CD8-positive, alpha-beta memory T cell (primary cell): Measurements from ENCODE around the gene TSPAN9. TPM values are rescaled to one million over a fixed set of nuclear protein-coding genes. Genes with fewer than 3 reads are reported as not detected.
A peak's percentile ranks its signal among the peaks of the same experiment; 100 is the strongest.

Source experiments
- CTCF ChIA-PET: fragments of 350-600 bp; sonication (Branson Sonifier 250); formaldehyde crosslinking; loops from one replicate; lab custom pipeline; 2021; ENCODE audit warnings: antibody characterized with exemption; lab: Charles Lee
- POLR2A ChIA-PET: fragments of 350-600 bp; sonication (Branson Sonifier 250); formaldehyde crosslinking; loops from one replicate; lab custom pipeline; 2021; ENCODE audit warnings: antibody characterized with exemption; lab: Charles Lee
- DNase-seq, 5 donors: peaks; one replicate each; pipeline versions ENCODE4 v3.0.0 to v3.0.0-alpha.2; 2020 to 2022; ENCODE audit warnings: mixed read lengths in 1 of 5
- H3K27ac ChIP-seq: one replicate; pipeline ENCODE4 v1.7.0; 2013; ENCODE audit warnings: low read depth, mild to moderate bottlenecking, low read length, moderate library complexity
- H3K27me3 ChIP-seq: 2 replicates; pipeline ENCODE4 v1.7.0; 2013; ENCODE audit warnings: low read length, mild to moderate bottlenecking; ENCODE audit not compliant: insufficient read depth, poor library complexity, severe bottlenecking
- H3K36me3 ChIP-seq: 2 replicates; pipeline ENCODE4 v1.7.0; 2013; ENCODE audit warnings: mild to moderate bottlenecking, low read length, moderate library complexity; ENCODE audit not compliant: insufficient read depth
- H3K4me1 ChIP-seq: 2 replicates; pipeline ENCODE4 v1.7.0; 2013; ENCODE audit warnings: mild to moderate bottlenecking, low read length, moderate library complexity; ENCODE audit not compliant: insufficient read depth
- H3K4me3 ChIP-seq: 2 replicates; pipeline ENCODE4 v1.7.0; 2013; ENCODE audit warnings: mild to moderate bottlenecking, low read length
- H3K9me3 ChIP-seq: 2 replicates; pipeline ENCODE4 v1.7.0; 2013; ENCODE audit warnings: mild to moderate bottlenecking, low read length
- H3K27ac Mint-ChIP-seq, 8 donors: one replicate each; pipeline ENCODE4 v1.8.0; 2020 to 2021; ENCODE audit warnings: mixed read lengths in 8 of 8, mild to moderate bottlenecking in 6 of 8, inconsistent platforms in 3 of 8, moderate library complexity in 3 of 8
- H3K27me3 Mint-ChIP-seq, 2 donors: one replicate each; pipeline ENCODE4 v1.8.0; 2020 to 2021; ENCODE audit warnings: mixed read lengths in 2 of 2, mild to moderate bottlenecking in 1 of 2, moderate library complexity in 1 of 2
- H3K36me3 Mint-ChIP-seq, 3 donors: one replicate each; pipeline ENCODE4 v1.8.0; 2020 to 2021; ENCODE audit warnings: mixed read lengths in 3 of 3, inconsistent platforms in 1 of 3, mild to moderate bottlenecking in 1 of 3
- H3K4me1 Mint-ChIP-seq, 3 donors: one replicate each; pipeline ENCODE4 v1.8.0; 2020 to 2021; ENCODE audit warnings: mixed read lengths in 3 of 3, inconsistent platforms in 1 of 3, mild to moderate bottlenecking in 1 of 3
- H3K4me3 Mint-ChIP-seq, 7 donors: one replicate each; pipeline ENCODE4 v1.8.0; 2020 to 2021; ENCODE audit warnings: mixed read lengths in 7 of 7, mild to moderate bottlenecking in 6 of 7, moderate library complexity in 4 of 7, inconsistent platforms in 2 of 7
- H3K9me3 Mint-ChIP-seq, 5 donors: one replicate each; pipeline ENCODE4 v1.8.0; 2020 to 2022; ENCODE audit warnings: mixed read lengths in 5 of 5, mild to moderate bottlenecking in 3 of 5, moderate library complexity in 2 of 5, inconsistent platforms in 1 of 5
- polyA plus RNA-seq: library from polyadenylated mRNA; unstranded; fragments of 300-500 nt; fragmentation: Illumina TruSeq; gene quantifications from one replicate; pipeline ENCODE4 v1.2.3, GENCODE V29; 2021
- total RNA-seq, 2 experiments: library from RNA; stranded (reverse); gene quantifications; one replicate each; pipeline ENCODE4 v1.2.3, GENCODE V29; 2021

Gene TSPAN9
- total and polyA plus RNA-seq, 3 experiments from 2014 or later = 0.33 to 0.79 TPM; not detected in 1

DNA sequence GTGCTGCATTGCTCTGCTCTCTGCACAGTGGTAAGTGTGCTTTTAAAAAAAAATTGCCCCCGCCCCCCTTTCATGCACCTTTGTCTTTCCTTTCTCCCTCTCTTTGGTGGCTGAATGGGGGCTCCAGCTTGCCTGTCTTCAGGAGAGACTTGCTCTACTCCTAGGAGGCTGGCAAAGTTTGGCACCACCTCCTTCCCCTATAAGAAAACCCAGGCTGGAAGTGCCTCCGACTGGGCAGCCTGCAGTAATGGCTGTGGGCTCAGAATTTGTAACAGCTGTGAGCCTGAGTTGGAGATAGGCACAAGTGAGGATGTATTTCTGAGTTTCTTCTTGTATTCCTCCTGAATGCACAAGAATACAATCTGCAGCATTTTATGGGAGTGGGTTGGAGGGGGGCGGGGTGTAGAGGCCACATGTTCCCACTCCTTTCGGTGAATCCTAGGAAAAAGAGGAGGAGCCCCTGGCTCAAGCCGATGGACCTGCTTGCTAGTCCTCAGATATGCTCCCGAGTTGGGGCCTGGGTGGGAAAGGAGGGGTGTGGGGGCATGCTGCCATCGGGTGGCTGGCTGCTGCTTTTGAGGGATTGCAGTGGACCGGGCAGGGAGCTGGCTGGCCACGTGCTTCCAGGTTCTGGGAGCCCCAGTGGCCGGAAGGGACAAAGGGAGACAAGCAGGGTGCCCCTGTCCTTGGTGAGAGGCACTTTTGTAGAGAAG lies 124.3 kb downstream of the TSPAN9 start:
- Histone ChIP-seq H3K4me3 (no peak overlapping the region), H3K4me1 (no peaks in the 10 kb centered on the region), H3K27ac (no peak overlapping the region), H3K9me3 (no peaks in the 10 kb centered on the region), H3K27me3 (peaks cover 3% of the 10 kb centered on the region), H3K36me3 (no peaks in the 10 kb centered on the region)
- Mint-ChIP-seq H3K4me3 (peak overlapping the region in 3 of 7 donors; percentile 16 to 74 (median 33)), H3K27me3 (peaks cover 29 to 44% of the 10 kb centered on the region in 2 donors), H3K27ac (no peak overlapping the region), H3K9me3 (no peaks in the 10 kb centered on the region), H3K36me3 (no peaks in the 10 kb centered on the region), H3K4me1 (peaks cover 3 to 16% (median 4%) of the 10 kb centered on the region in 3 donors)
- POLR2A ChIA-PET = no interaction called here
- DNase-seq = peak in 1 of 5 donors; percentile 42
- CTCF ChIA-PET = interaction anchor here (1.1 to 1.9 kb wide), 2 partner anchors 9 to 128 kb away, joined by 3 to 6 read pairs; no protein-coding TSS in a partner anchor

DNA sequence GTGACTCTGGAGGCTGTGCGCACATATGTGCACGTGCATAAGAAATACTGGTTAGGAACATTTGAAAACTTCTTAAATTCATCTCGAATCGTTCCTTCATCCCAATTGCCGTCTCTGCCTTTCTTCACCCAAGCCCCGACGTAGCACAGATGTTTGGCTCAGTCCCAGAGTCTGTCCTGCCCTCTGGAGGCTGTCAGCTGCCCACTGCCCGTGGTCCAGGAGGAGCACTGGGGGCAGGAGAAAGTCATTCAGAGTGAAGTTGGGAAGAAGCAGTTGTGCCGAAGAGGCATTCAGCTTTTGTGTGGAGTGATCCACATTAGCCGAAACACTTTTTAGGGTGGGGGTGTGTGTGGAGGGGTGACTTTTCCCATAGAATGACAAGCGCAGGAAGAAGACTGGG lies 124.9 kb downstream of the TSPAN9 start:
- ChIA-PET POLR2A (no interaction called here), CTCF (interaction anchor here (1.1 to 1.9 kb wide), 4 partner anchors 9 to 128 kb away, joined by 3 to 6 read pairs (median 4); no protein-coding TSS in a partner anchor)
- Mint-ChIP-seq H3K27ac (no peak overlapping the region), H3K36me3 (no peaks in the 10 kb centered on the region), H3K27me3 (peaks cover 24 to 44% of the 10 kb centered on the region in 2 donors), H3K9me3 (no peaks in the 10 kb centered on the region), H3K4me3 (no peak overlapping the region), H3K4me1 (peaks cover 3 to 16% (median 4%) of the 10 kb centered on the region in 3 donors)
- Histone ChIP-seq H3K4me3 (no peak overlapping the region), H3K27me3 (peaks cover 3% of the 10 kb centered on the region), H3K9me3 (no peaks in the 10 kb centered on the region), H3K4me1 (no peaks in the 10 kb centered on the region), H3K27ac (no peak overlapping the region), H3K36me3 (no peaks in the 10 kb centered on the region)
- DNase-seq = no peak

- no peaks in the 10 kb centered on the region for H3K4me1 ChIP-seq
- Mint-ChIP-seq H3K4me1 (peaks cover 3 to 16% (median 4%) of the 10 kb centered on the region in 3 donors), H3K36me3 (no peaks in the 10 kb centered on the region), H3K4me3 (no peak overlapping the region), H3K27me3 (peaks cover 24 to 44% of the 10 kb centered on the region in 2 donors), H3K27ac (peak overlapping the region in 1 of 8 donors; percentile 3), H3K9me3 (no peaks in the 10 kb centered on the region)
- no peaks in the 10 kb centered on the region for H3K36me3 ChIP-seq
- H3K27ac ChIP-seq = no peak overlapping the region
- DNase-seq = peak in 4 of 5 donors; percentile 16 to 55 (median 22)
- peaks cover 3% of the 10 kb centered on the region for H3K27me3 ChIP-seq
- H3K4me3 ChIP-seq = no peak overlapping the region
- H3K9me3 ChIP-seq = no peaks in the 10 kb centered on the region
- ChIA-PET POLR2A (no interaction called here), CTCF (interaction anchor here (0.8 to 1.9 kb wide), 6 partner anchors 8 to 129 kb away, joined by 3 to 6 read pairs (median 4); no protein-coding TSS in a partner anchor)
Measured at GRCh38 chr12:3202734-3203446, 125.7 kb downstream of the TSPAN9 start.

- no peak overlapping the region for H3K4me3 Mint-ChIP-seq
- peaks cover 24 to 43% of the 10 kb centered on the region in 2 donors for H3K27me3 Mint-ChIP-seq
- H3K9me3 ChIP-seq = no peaks in the 10 kb centered on the region
- H3K36me3 Mint-ChIP-seq = no peaks in the 10 kb centered on the region
- H3K27ac ChIP-seq = no peak overlapping the region
- no peaks in the 10 kb centered on the region for H3K4me1 ChIP-seq
- no peak overlapping the region for H3K4me3 ChIP-seq
- peaks cover 3% of the 10 kb centered on the region for H3K27me3 ChIP-seq
- H3K36me3 ChIP-seq = no peaks in the 10 kb centered on the region
- POLR2A ChIA-PET = no interaction called here
- peaks cover 3 to 16% (median 4%) of the 10 kb centered on the region in 3 donors for H3K4me1 Mint-ChIP-seq
- H3K9me3 Mint-ChIP-seq = no peaks in the 10 kb centered on the region
- H3K27ac Mint-ChIP-seq = no peak overlapping the region
- CTCF ChIA-PET = interaction anchor here (1.4 to 1.7 kb wide), 2 partner anchors 14 to 96 kb away, joined by 4 to 5 read pairs; no protein-coding TSS in a partner anchor
- no peak for DNase-seq
Measured at GRCh38 chr12:3203713-3204112, 126.5 kb downstream of the TSPAN9 start.

- Mint-ChIP-seq H3K27ac (no peak overlapping the region), H3K4me1 (peaks cover 3 to 13% (median 4%) of the 10 kb centered on the region in 3 donors), H3K36me3 (no peaks in the 10 kb centered on the region), H3K27me3 (peaks cover 21 to 39% of the 10 kb centered on the region in 2 donors), H3K9me3 (no peaks in the 10 kb centered on the region), H3K4me3 (no peak overlapping the region)
- peaks cover 3% of the 10 kb centered on the region for H3K27me3 ChIP-seq
- no peaks in the 10 kb centered on the region for H3K4me1 ChIP-seq
- H3K36me3 ChIP-seq = no peaks in the 10 kb centered on the region
- no peaks in the 10 kb centered on the region for H3K9me3 ChIP-seq
- H3K4me3 ChIP-seq = no peak overlapping the region
- no peak for DNase-seq
- POLR2A ChIA-PET = no interaction called here
- CTCF ChIA-PET = no interaction called here
- no peak overlapping the region for H3K27ac ChIP-seq
Measured at GRCh38 chr12:3204143-3204542, 127.0 kb downstream of the TSPAN9 start.

DNA sequence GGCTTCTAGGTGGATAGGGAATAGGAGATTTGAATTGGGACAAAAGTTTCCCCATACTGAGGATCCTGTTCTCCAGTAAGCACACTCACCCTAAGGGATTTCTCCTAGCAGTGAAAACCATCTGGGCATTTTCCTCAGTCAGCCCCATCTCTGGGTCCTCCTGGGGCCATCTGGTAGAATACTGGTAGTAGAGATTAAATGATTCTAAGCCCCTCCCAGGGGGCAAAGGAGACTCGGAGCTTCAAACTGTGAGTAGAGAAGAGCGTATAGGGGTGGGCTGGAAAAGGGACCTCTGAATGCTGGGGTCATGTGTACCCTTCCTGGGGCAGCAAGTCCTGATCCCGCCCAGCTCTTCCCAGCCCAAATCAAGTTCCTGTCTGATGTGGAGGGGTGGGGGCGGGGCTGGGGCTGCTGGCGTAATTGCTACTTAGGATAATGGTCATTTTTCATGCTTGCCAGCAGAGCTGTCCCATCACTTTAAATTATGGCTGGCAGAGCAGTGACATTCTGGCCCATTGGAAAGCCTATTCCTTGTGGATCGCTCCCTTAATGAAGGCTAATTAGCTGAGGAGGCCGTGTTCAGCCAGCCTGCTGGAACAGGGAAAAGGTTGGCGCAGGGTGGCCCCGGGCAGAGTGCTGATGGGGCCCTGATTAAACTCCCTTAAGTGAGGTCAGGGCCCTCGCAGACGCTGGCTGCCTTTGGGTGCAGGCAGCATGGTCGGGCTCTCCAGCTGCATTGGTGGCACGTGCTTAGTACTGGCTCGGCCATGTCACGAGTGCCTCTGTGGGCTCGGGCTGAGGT lies 127.8 kb downstream of the TSPAN9 start:
- no peaks in the 10 kb centered on the region for H3K4me1 ChIP-seq
- Mint-ChIP-seq H3K27ac (no peak overlapping the region), H3K36me3 (no peaks in the 10 kb centered on the region), H3K4me3 (no peak overlapping the region), H3K9me3 (no peaks in the 10 kb centered on the region), H3K4me1 (peaks cover 1 to 7% (median 3%) of the 10 kb centered on the region in 3 donors), H3K27me3 (peaks cover 17 to 32% of the 10 kb centered on the region in 2 donors)
- no peaks in the 10 kb centered on the region for H3K9me3 ChIP-seq
- DNase-seq = no peak
- POLR2A ChIA-PET = no interaction called here
- peaks cover 3% of the 10 kb centered on the region for H3K27me3 ChIP-seq
- H3K36me3 ChIP-seq = no peaks in the 10 kb centered on the region
- H3K4me3 ChIP-seq = no peak overlapping the region
- H3K27ac ChIP-seq = no peak overlapping the region
- CTCF ChIA-PET = no interaction called here

DNA sequence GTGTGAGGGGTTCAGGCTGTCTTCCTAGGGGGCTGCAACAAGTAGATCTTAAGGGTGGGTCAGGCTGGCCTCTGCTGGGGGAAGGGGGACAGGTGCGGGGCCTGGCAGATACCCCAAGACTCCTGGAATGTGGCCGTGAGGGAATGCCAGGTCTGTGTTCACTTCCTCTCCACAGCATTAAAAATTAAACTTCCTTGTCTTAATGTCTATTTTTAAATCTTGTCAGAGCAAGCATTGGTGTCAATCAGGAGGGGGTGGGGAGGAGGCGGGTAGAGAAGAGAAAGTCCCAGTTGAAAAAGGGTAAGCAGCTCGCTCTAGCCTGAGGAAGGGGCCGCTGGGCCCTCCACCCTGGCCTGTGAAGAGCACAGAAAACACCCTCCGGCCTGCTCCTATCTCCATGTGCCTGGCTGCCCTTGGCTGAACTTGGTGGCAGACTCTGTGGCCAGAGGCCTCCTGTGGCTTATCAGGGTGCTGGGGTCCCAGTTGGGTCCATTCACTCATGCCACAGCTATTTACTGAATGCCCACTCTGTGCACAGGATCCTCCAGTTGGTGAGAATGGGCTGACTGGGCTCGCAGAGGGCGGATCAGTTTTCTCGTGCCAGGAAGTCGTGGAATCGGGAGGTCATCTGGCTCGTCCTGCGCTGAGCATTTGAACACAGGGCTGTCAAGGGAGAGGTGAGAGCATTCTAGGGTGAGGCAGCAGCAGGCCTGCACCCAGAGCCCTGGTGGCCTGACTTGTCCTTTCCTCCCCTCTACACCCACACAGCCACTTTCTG lies 128.8 kb downstream of the TSPAN9 start:
- H3K27ac Mint-ChIP-seq = no peak overlapping the region
- H3K4me1 Mint-ChIP-seq = peaks cover 0 to 5% (median 3%) of the 10 kb centered on the region in 3 donors
- no peak overlapping the region for H3K27ac ChIP-seq
- H3K36me3 Mint-ChIP-seq = no peaks in the 10 kb centered on the region
- DNase-seq = no peak
- ChIA-PET POLR2A (no interaction called here), CTCF (interaction anchor here (1.3 to 1.5 kb wide), 2 partner anchors 9 to 70 kb away, joined by 3 to 5 read pairs; no protein-coding TSS in a partner anchor)
- no peak overlapping the region for H3K4me3 ChIP-seq
- H3K4me3 Mint-ChIP-seq = no peak overlapping the region
- no peaks in the 10 kb centered on the region for H3K9me3 Mint-ChIP-seq
- H3K4me1 ChIP-seq = no peaks in the 10 kb centered on the region
- no peaks in the 10 kb centered on the region for H3K36me3 ChIP-seq
- no peaks in the 10 kb centered on the region for H3K9me3 ChIP-seq
- H3K27me3 ChIP-seq = peaks cover 3% of the 10 kb centered on the region
- peaks cover 15 to 31% of the 10 kb centered on the region in 2 donors for H3K27me3 Mint-ChIP-seq
